ENCODE measurements around the gene NCKAP5.
A peak's percentile ranks its signal among the peaks of the same experiment; 100 is the strongest.

The NCKAP5 gene

GRCh38 chr2:132656266-132656975, 911.8 kb downstream of the NCKAP5 start:
- no peak for TF ChIP-seq CTCF (IDR thresholded peaks at IDR 0.05; ENCODE audit: borderline replicate concordance, control extremely low read depth, extremely low read depth, insufficient read depth, missing control alignments)
- in situ Hi-C loops (cut with MboI; ENCODE audit: low sequenced_read_pairs, unreplicated experiment) = loop anchor here (25.0 kb wide), 1 partner anchor 506 kb away; no protein-coding TSS in a partner anchor
- DNase-seq (ENCODE audit: low spot score) = no peak

- DNase-seq (ENCODE audit: low spot score) = no peak
- in situ Hi-C loops (cut with MboI; ENCODE audit: low sequenced_read_pairs, unreplicated experiment) = loop anchor here (25.0 kb wide), 1 partner anchor 507 kb away; no protein-coding TSS in a partner anchor
- TF ChIP-seq CTCF (IDR thresholded peaks at IDR 0.05; ENCODE audit: borderline replicate concordance, control extremely low read depth, extremely low read depth, insufficient read depth, missing control alignments) = no peak
These were observed 913.3 kb downstream of the NCKAP5 start for GRCh38 chr2:132654968-132655367.

- TF ChIP-seq CTCF (IDR thresholded peaks at IDR 0.05; ENCODE audit: borderline replicate concordance, control extremely low read depth, extremely low read depth, insufficient read depth, missing control alignments) = no peak
- in situ Hi-C loops (cut with MboI; ENCODE audit: low sequenced_read_pairs, unreplicated experiment) = loop anchor here (25.0 kb wide), 1 partner anchor 508 kb away; no protein-coding TSS in a partner anchor
- no peak for DNase-seq (ENCODE audit: low spot score)
These were observed 913.9 kb downstream of the NCKAP5 start for GRCh38 chr2:132654335-132654734.

GRCh38 chr2:132652474-132652873, 915.8 kb downstream of the NCKAP5 start:
- no peak for DNase-seq (ENCODE audit: low spot score)
- in situ Hi-C loops (cut with MboI; ENCODE audit: low sequenced_read_pairs, unreplicated experiment) = loop anchor here (25.0 kb wide), 1 partner anchor 510 kb away; no protein-coding TSS in a partner anchor
- no peak for TF ChIP-seq CTCF (IDR thresholded peaks at IDR 0.05; ENCODE audit: borderline replicate concordance, control extremely low read depth, extremely low read depth, insufficient read depth, missing control alignments)

- DNase-seq (ENCODE audit: low spot score) = no peak
- peak; percentile 26 for TF ChIP-seq CTCF (IDR thresholded peaks at IDR 0.05; ENCODE audit: borderline replicate concordance, control extremely low read depth, extremely low read depth, insufficient read depth, missing control alignments)
- in situ Hi-C loops (cut with MboI; ENCODE audit: low sequenced_read_pairs, unreplicated experiment) = loop anchor here (25.0 kb wide), 1 partner anchor 511 kb away; no protein-coding TSS in a partner anchor
These were observed 916.9 kb downstream of the NCKAP5 start for GRCh38 chr2:132651115-132652045.

GRCh38 chr2:132646540-132647108, 921.6 kb downstream of the NCKAP5 start:
- no peak for TF ChIP-seq CTCF (IDR thresholded peaks at IDR 0.05; ENCODE audit: borderline replicate concordance, control extremely low read depth, extremely low read depth, insufficient read depth, missing control alignments)
- in situ Hi-C loops (cut with MboI; ENCODE audit: low sequenced_read_pairs, unreplicated experiment) = no loop called here
- no peak for DNase-seq (ENCODE audit: low spot score)
